ENCODE measurements around the gene KRTAP3-1.
"Not testable (repeated sequence)": the region's sequence is repeated elsewhere in the genome, so short reads cannot be mapped to it uniquely, and the experiment has no call there.

The KRTAP3-1 gene

DNA sequence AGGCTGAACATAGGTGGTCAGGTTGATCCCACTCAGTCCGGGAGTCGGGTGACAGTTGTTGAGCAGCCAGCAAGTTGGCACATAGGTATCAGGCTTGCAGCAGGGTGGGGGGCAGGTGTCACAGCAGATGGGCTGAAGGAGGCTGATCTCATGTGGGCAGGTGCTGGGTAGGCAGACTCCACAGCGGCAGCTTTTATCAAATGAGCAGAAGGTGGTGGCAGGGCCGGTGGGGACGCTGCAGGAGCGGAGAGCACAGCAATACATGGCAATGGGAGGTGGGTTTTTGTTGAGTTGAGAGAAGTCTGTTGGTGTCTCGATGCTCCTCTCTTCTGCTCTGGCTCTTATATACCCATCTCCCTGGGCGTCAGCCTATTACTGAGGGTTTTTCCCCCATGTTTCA, at the start of gene KRTAP3-1:
KRTAP3-1 (minus strand) TSS at position 318 of the 400 bp plus-strand sequence; CDS start at position 264, 54 bp downstream.
- DNase-seq, result no peak

DNA sequence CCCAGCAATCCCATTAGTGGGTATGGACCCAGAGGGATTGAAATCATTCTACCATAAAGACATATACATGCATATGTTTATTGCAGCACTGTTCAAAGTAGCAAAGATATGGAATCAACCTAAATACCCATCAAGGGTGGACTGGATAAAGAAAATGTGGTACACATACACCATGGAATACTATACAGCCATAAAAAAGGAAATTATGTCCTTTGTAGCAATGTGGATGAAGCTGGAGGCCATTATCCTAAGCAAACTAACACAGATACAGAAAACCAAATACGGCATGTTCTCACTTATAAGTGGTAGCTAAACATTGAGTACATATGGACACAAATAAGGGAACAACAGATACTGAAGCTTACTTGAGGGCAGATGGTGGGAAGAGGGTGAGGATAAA, 48.6 kb upstream of the KRTAP3-1 start:
- DNase-seq, result no peak

DNA sequence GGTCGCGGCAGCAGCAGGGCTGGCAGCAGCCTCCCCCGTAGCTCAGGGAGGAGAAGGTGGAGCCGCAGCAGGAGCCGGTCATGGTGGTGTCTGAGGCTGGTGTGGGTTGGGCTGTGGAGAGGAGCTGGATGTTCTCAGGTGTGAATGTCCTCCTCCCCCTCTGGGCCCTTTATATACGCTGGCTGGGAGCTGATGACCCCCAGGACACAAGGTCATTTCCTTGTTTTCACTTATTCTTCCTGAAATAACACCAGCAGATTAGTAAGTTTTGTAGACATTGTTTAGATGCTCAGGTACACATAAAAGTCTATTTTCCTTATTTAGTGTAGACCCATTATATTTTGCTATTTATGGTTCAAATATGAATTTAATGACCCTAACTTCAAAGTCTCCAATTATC, 46.2 kb upstream of the KRTAP3-1 start, which contains the start of gene KRTAP2-2:
KRTAP2-2 (minus strand) TSS at position 101 of the 400 bp plus-strand sequence; CDS start at position 82, 19 bp downstream.
- not testable (repeated sequence) for DNase-seq

DNA sequence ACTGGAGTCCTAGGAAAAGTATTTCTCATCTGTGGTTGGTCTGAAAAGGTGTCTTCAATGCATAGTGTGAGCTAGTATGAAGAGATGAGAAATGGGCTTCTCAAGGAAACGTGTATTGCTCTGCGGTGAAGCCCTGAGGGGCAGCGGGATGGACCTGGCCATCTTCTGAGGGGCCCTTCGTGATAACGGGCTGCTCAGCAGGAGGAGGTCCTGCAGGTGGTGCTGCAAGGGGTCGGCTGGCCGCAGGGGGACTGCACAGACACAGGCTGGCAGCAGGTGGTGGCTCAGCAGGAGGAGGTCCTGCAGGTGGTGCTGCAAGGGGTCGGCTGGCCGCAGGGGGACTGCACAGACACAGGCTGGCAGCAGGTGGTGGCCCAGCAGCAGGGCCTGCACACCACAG, 45.6 kb upstream of the KRTAP3-1 start:
- DNase-seq, result not testable (repeated sequence)

DNA sequence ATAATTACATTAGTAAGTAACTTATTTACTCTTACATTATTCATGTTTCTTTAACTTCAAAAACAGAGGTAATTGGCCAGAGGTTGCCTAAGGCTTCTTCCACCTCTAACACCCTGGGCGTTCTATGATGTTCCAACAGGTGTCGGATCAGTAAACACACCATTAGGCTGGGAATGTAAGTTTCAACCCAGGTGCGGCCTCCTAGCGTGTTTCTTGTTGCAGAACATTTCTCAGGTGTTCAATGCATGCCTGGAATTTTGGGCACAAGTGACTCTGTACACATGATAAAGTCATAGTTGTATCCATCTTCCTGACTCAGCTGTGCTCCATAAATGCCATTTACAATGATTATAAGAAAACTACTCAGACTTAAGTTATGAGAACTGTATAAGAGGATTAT, 45.1 kb upstream of the KRTAP3-1 start:
- no peak for DNase-seq

DNA sequence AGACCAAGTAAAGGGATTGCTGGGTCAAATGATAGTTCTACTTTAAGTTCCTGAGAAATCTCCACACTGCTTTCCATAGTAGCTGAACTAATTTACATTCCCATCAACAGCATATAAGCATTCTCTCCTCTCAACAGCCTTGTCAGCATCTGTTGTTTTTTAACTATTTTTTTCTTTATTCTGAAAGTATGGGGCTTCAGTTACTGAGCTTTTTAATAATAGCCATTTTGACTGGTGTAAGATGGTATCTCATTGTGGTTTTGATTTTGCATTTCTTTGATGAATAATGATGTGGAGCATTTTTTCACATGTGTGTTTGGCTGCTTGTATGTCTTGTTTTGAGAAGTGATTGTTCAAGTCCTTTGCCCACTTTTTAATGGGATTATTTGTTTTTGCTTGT, 43.6 kb upstream of the KRTAP3-1 start:
- no peak for DNase-seq

DNA sequence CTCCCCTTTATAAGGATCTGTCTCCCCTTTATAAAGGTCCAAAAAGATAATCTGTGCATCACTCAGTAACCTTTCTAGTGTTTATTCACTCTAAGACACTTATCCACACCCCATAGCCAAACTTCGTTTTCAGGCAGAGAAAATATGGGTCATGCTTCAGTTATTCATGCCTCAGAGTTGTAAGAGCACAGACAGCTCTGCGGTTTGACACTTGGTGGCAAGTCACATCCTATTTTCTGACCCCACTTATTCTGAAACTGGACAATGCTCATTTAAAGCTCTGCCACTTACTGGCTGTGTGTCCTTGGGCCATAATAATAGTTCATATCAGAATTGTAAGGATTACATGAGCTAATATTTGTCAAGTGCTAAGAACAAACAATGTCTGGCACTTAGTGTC, 40.2 kb upstream of the KRTAP3-1 start:
- no peak for DNase-seq

DNA sequence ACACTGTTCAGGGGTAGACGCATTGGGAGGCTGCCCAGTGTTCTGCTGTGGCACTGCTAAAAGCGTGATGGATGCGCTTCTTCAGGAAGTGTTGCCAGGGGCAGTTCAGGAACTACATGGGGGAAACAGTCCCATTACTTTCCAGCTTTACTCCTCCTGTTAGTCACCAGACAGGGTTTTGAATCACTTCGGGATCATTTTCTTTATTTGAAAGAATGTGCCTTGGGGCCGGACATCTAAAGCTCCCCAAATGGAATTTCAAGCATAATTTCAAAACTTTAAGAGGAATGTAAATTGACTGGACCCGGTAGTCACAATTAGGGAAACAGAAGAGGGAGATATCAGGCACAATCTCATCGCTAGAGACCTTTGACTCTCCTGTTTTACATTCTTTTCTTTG, 39.5 kb upstream of the KRTAP3-1 start:
- DNase-seq, result no peak

DNA sequence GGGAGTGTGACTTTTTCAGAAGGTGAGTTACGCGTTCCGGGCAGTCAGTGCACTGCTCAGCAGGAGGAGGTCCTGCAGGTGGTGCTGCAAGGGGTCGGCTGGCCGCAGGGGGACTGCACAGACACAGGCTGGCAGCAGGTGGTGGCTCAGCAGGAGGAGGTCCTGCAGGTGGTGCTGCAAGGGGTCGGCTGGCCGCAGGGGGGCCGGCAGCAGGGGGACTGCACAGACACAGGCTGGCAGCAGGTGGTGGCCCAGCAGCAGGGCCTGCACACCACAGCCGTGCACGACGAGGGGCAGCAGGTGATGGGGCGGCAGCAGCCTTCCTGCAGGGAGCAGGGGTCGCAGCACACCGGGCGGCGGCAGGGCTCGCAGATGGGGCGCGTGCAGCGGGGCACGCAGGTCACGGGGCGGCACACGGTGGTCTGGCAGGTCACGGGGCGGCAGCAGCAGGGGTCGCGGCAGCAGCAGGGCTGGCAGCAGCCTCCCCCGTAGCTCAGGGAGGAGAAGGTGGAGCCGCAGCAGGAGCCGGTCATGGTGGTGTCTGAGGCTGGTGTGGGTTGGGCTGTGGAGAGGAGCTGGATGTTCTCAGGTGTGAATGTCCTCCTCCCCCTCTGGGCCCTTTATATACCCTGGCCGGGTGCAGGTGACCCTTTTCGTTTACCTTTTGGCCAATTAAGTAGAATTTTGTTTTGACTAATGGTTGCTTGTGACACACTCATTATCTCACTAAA, 38.0 kb upstream of the KRTAP3-1 start, which contains the start of gene KRTAP2-1:
KRTAP2-1 (minus strand) TSS at position 582 of the 731 bp plus-strand sequence; CDS start at position 533, 49 bp downstream.
- not testable (repeated sequence) for DNase-seq

DNA sequence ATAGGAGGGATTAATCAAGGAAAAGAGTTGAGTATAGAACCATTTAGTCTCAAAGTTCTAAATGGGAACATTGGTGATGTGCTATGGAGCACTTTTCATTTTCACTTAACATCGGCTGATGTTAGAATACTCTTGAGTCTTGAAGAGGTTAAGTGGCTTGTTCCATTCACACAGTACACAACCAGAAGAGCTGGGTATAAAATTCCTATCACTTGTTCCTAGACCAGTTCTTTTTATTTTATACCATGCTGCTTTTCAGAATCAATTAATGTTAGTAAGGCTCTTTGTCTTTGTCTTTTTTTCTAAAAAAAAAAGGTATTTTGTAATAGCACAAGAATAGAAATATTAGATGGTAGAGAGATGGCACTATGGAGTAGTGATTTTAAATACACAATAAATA, 34.0 kb upstream of the KRTAP3-1 start:
- DNase-seq, result no peak

DNA sequence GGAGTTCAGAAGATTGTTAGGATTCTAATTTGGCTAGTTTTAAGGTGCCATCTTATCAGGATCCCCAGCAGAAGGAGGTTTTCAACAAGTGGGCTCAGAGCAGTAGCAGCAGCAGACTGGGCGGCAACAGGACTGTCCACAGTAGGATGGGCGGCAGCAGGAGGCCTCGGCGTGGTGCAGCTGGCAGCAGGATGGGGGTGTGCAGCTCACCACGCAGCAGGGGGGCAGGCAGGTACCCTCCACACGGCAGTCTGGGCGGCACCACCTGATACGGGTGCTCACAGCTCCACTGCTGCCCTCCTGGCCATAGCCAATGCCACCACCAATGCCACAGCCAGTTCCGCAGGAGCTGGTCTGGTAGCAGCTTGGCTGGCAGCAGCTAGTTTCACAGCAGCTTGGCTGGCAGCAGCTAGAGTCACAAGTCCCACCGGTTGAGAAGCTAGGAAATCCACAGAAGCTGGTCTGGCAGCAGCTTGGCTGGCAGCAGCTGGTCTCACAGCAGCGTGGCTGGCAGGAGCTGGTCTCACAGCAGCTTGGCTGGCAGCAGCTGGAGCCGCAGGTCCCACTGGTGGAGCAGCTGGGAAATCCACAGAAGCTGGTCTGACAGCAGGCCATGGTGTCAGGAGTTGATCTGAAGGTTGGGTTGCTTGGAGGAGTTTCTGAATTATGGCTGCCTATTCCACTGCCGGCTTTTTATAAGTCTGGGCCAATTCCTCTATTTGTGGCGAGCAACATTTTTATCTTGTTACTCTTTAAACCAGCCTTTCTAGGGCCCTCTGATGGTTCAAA, 32.0 kb upstream of the KRTAP3-1 start, which contains the start of gene KRTAP1-1:
KRTAP1-1 (minus strand) TSS at position 668 of the 789 bp plus-strand sequence; CDS start at position 615, 53 bp downstream.
- not testable (repeated sequence) for DNase-seq

DNA sequence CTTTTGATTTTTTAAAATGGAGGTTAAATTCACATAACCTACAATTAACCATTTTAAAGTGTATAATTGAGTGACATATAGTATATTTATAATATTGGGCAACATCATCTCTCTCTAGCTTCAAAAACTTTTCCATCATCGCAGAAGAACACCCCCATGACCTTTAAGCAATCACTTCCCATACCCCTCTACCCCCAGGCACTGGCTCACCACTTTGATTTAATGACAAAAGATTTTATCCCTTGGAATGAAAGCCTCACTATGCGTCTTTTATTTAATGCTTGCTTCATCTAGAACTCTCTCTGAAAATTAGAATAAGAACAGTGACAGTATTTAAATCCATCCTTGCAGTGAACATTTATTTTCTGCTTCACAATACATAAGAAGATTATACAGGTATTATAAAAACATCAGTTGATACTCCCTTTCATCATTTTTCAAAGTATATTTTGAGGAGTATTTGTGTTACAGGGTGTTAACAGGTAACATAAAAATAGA, 29.0 kb upstream of the KRTAP3-1 start:
- no peak for DNase-seq

DNA sequence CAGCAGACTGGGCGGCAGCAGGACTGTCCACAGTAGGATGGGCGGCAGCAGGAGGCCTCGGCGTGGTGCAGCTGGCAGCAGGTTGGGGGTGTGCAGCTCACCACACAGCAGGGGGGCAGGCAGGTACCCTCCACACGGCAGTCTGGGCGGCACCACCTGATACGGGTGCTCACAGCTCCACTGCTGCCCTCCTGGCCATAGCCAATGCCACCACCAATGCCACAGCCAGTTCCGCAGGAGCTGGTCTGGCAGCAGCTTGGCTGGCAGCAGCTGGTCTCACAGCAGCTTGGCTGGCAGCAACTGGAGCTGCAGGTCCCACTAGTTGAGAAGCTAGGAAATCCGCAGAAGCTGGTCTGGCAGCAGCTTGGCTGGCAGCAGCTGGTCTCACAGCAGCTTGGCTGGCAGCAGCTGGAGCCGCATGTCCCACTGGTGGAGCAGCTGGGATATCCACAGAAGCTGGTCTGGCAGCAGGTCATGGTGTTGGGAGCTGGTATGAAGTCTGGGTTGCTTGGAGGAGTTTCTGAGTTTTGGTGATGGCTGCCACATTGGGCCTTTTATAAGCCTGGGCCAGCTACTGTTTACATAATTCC, 25.5 kb upstream of the KRTAP3-1 start, which contains the start of gene KRTAP1-3:
KRTAP1-3 (minus strand) TSS at position 529 of the 590 bp plus-strand sequence; CDS start at position 476, 53 bp downstream.
- DNase-seq, result peak; percentile 6 to 20

DNA sequence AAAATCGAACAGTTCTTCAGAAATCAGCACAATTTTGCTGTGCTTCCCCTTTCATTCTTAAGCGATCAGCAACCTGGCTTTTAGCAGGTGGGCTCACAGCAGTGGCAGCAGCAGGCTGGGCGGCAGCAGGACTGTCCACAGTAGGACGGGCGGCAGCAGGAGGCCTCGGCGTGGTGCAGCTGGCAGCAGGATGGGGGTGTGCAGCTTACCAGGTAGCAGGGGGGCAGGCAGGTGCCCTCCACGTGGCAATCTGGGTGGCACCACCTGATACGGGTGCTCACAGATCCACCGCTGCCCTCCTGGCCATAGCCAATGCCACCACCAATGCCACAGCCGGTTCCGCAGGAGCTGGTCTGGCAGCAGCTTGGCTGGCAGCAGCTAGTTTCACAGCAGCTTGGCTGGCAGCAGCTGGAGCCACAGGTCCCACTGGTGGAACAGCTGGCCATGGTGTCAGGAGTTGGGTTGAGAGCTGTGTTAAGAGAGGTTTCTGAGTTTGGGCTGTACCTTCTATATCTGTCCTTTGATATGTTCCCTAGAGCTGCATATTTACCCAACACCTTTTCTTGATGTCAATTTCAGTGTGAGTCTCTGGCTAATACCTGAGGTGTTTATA, 20.8 kb upstream of the KRTAP3-1 start, which contains the start of gene KRTAP1-4:
KRTAP1-4 (minus strand) TSS at position 563 of the 613 bp plus-strand sequence; CDS start at position 446, 117 bp downstream.
- DNase-seq, result no peak

DNA sequence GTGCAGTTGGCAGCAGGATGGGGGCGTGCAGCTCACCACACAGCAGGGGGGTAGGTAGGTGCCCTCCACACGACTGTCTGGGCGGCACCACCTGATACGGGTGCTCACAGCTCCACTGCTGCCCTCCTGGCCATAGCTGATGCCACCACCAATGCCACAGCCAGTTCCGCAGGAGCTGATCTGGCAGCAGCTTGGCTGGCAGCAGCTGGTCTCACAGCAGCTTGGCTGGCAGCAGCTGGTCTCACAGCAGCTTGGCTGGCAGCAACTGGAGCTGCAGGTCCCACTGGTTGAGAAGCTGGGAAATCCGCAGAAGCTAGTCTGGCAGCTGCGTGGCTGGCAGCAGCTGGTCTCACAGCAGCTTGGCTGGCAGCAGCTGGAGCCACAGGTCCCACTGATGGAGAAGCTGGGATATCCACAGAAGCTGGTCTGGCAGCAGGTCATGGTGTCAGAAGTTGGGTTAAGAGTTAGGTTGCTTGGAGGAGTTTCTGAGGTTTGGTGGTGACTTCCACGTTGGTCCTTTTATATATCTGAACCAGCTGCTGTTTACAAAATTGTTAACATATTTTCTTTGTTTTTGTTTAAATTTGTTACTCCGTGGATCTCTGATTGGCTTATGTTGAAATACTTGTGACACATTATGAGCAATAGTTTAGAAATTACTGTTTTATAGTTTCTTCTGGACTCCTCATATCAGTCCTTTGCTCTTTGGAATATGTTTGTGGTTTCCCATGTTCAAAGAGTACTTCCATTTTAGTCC, 18.0 kb upstream of the KRTAP3-1 start, which contains the start of gene KRTAP1-5:
KRTAP1-5 (minus strand) TSS at position 494 of the 757 bp plus-strand sequence; CDS start at position 441, 53 bp downstream.
- DNase-seq, result no peak

DNA sequence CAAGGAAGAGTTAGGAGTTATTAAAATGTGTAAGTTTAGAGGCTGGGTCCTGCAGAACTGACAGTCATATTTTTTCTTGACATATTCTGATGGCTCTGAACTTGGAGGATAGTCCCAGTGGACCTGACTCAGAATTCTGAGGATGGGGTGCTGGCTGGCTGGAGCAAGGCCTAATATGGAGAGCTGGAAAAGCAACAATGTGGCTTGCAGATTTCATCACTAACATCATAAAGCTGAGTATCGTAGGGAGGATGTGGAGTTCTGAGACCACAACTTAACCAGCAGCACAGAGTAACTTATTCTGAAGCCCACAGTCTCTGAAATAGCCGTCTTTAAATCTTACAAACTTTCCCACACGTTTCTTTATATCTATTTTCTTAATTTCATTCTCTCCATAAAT, 15.8 kb upstream of the KRTAP3-1 start:
- no peak for DNase-seq

DNA sequence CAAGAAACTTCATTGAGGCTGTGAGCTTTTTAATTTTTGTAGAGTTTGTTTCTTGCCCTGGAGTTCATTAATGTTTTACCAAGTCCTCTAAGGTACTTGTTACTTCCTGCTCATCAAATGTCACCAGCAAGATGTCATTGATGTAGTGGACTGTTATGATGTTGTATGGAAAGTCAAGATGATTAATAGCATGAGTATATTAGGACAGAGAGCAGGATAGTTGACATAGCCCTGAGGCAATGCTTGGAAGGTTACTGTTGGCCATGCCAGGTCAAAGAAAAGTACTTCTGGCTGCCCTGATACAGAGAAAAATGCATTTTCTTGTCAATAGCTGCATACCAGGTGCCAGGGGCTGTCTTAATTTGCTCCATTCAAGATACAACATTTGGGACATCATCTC, 11.4 kb upstream of the KRTAP3-1 start:
- DNase-seq, result no peak

DNA sequence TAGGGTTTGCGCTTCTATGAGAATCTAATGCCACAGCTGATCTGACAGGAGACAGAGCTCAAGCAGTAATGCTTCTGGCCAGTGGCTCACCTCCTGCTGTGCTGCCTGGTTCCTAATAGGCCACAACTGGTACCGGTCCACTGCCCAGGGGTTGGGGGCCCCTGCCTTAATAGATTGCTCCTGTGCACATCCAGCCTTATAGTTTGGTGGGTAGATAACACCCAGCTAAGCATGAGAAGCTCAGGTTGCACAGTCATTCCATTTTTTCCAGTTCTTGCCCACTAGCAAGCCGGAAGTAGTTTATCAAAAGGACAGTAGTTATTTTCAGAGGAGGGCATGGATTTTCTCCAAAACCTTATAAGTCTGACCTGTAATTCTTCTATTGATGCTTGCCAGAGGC, 10.5 kb upstream of the KRTAP3-1 start:
- no peak for DNase-seq

DNA sequence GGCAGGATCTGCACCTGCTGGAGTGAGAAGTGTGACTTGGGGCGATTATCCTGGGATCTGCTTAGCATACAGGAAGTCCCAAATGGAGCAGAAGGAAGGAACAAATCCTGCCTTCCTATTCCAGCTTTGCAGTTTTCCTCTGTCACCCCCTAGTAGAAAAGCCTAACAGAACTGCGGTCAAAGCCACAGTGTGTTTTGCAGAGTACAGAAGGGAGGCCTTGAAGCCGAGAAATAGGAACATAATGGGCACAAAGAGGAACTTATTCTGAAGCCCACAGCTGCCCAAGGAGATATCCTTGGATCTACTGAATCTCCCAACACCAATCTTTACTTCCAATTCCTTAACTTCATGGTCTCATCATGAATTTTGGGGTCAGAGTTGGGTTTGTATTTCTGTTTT, 9.6 kb upstream of the KRTAP3-1 start:
- DNase-seq, result no peak

DNA sequence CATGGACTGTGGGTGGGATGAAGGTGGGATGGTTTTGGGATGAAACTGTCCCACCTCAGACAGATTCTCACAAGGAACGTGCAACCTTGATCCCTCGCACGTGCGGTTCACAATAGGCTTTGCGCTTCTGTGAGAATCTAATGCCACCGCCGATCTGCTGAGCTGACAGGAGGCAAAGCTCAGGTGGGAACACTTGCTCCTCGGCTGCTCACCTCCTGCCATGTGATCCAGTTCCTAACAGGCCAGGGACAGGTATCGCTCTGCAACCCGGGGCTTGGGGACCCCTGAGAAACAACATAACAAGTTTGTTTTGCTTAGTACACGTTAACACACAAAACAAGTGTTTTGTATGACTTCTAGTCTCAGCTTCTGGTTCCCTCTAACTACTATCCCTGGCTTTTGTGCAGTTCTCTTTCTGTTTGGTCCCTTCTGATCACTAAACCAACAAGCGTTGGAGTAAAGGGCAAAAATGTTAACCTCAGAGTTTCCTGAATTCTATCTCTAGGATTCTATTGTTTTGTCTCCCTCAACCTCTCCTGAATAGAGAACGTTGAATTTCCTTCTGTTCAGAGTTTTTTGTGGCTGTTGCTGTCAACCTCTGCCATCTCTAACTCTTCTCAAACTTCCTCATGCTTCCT, 7.8 kb upstream of the KRTAP3-1 start:
- no peak for DNase-seq

DNA sequence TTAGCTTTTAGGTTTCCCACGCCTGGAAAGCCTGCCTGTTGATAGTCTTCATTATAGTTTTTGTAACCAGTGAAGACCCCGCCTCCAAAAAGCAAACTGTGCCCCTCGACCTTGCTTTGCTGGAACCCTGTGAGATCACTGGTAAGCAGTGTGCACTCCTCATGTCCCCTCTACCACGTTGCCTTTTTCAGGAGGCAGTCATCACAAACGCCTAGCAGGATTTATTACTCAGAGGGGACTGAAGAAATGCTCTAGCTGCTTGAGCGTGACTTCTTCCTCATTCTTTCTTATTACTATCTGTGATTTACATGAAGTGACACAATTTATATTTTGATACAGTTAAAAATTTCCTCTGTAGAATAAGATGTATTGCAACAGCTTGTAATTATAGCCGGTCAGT, 6.5 kb upstream of the KRTAP3-1 start:
- no peak for DNase-seq
